ENCODE results near the gene CASP1.

- no peak for TF ChIP-seq CTCF (conservative IDR thresholded peaks at IDR 0.05; ENCODE audit: low read length)
- TF ChIP-seq EZH2phosphoT487 (IDR thresholded peaks at IDR 0.05; ENCODE audit: borderline replicate concordance, low read depth, low read length) = no peak
Observed at GRCh38 chr11:105000167-105000566, 34.8 kb downstream of the CASP1 start.
